Esophagus squamous epithelium (tissue), 4 donors: Measurements from ENCODE around the gene ADAM11.

Experiments
- POLR2A ChIP-seq, 4 donors: fragments of 450-650 bp; IDR thresholded peaks; one replicate each; pipeline ENCODE4 v1.6.1; 2017; ENCODE audit warnings: antibody characterized with exemption in 4 of 4, mild to moderate bottlenecking in 4 of 4, moderate library complexity in 3 of 4
- TF ChIP-seq, protein P1 (sequence below), 6 experiments: fragments of 450-650 bp in 4 of 6; fragments of 200-600 bp in 2 of 6; sonication (generic) in 2 of 6; IDR thresholded peaks; one replicate each; pipeline ENCODE4 v1.5.1; 2016 to 2019; ENCODE audit warnings: antibody characterized with exemption in 6 of 6, mild to moderate bottlenecking in 4 of 6, moderate library complexity in 4 of 6

DNA sequence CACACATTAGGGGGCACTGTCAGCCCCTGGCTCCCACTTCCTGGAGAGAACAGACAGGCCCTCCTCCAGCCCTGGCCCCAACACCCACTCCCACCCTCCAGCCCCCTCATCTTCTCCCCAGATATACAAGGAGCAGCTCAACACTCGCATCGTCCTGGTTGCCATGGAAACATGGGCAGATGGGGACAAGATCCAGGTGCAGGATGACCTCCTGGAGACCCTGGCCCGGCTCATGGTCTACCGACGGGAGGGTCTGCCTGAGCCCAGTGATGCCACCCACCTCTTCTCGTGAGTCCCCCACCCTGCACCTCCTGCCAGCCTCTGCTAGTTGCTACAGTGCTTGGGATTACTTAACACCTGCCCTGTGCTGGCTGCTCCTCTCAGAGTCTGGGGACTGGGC, 14.4 kb downstream of the ADAM11 start:
- TF ChIP-seq, protein P1, sequence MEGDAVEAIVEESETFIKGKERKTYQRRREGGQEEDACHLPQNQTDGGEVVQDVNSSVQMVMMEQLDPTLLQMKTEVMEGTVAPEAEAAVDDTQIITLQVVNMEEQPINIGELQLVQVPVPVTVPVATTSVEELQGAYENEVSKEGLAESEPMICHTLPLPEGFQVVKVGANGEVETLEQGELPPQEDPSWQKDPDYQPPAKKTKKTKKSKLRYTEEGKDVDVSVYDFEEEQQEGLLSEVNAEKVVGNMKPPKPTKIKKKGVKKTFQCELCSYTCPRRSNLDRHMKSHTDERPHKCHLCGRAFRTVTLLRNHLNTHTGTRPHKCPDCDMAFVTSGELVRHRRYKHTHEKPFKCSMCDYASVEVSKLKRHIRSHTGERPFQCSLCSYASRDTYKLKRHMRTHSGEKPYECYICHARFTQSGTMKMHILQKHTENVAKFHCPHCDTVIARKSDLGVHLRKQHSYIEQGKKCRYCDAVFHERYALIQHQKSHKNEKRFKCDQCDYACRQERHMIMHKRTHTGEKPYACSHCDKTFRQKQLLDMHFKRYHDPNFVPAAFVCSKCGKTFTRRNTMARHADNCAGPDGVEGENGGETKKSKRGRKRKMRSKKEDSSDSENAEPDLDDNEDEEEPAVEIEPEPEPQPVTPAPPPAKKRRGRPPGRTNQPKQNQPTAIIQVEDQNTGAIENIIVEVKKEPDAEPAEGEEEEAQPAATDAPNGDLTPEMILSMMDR (IDR thresholded peaks at IDR 0.05): no peak
- no peak for TF ChIP-seq POLR2A (IDR thresholded peaks at IDR 0.05)
